COLO668 (cell line): ENCODE data around the gene GPC6.

Source experiments
- DNase-seq: peaks from one replicate; lab custom pipeline; 2025; ENCODE audit not compliant: unreplicated experiment; lab: John Stamatoyannopoulos, UW

GPC6 gene

GRCh38 chr13:94309997-94310855, 1083.6 kb downstream of the GPC6 start:
- DNase-seq: no peak

- DNase-seq: no peak
Observed at GRCh38 chr13:94311893-94312292, 1085.3 kb downstream of the GPC6 start.

GRCh38 chr13:94312511-94313216, 1086.1 kb downstream of the GPC6 start:
- DNase-seq: peak; percentile 69

- DNase-seq: no peak
Observed at GRCh38 chr13:94313321-94313910, 1086.8 kb downstream of the GPC6 start.

- DNase-seq: no peak
Observed at GRCh38 chr13:94313926-94314325, 1087.3 kb downstream of the GPC6 start.

- no peak for DNase-seq
Observed at GRCh38 chr13:94315188-94315587, 1088.6 kb downstream of the GPC6 start.

- DNase-seq: no peak
Observed at GRCh38 chr13:94317063-94317491, 1090.5 kb downstream of the GPC6 start.

GRCh38 chr13:94318418-94318817, 1091.8 kb downstream of the GPC6 start:
- DNase-seq: no peak

GRCh38 chr13:94319501-94319900, 1092.9 kb downstream of the GPC6 start:
- no peak for DNase-seq

- DNase-seq: no peak
Observed at GRCh38 chr13:94322925-94323763, 1096.5 kb downstream of the GPC6 start.

- DNase-seq: no peak
Observed at GRCh38 chr13:94323764-94324758, 1097.5 kb downstream of the GPC6 start.

GRCh38 chr13:94324767-94325540, 1098.3 kb downstream of the GPC6 start:
- no peak for DNase-seq

- DNase-seq: no peak
Observed at GRCh38 chr13:94325650-94326049, 1099.0 kb downstream of the GPC6 start.

GRCh38 chr13:94327318-94327717, 1100.7 kb downstream of the GPC6 start:
- no peak for DNase-seq

GRCh38 chr13:94328381-94329041, 1101.9 kb downstream of the GPC6 start:
- DNase-seq: no peak

- DNase-seq: no peak
Observed at GRCh38 chr13:94329277-94329676, 1102.7 kb downstream of the GPC6 start.

- DNase-seq: no peak
Observed at GRCh38 chr13:94329754-94330551, 1103.3 kb downstream of the GPC6 start.
